Measurements from ENCODE around the gene SLC25A43.
"Not testable (repeated sequence)": the region's sequence is repeated elsewhere in the genome, so short reads cannot be mapped to it uniquely, and the experiment has no call there.

The SLC25A43 gene

DNA sequence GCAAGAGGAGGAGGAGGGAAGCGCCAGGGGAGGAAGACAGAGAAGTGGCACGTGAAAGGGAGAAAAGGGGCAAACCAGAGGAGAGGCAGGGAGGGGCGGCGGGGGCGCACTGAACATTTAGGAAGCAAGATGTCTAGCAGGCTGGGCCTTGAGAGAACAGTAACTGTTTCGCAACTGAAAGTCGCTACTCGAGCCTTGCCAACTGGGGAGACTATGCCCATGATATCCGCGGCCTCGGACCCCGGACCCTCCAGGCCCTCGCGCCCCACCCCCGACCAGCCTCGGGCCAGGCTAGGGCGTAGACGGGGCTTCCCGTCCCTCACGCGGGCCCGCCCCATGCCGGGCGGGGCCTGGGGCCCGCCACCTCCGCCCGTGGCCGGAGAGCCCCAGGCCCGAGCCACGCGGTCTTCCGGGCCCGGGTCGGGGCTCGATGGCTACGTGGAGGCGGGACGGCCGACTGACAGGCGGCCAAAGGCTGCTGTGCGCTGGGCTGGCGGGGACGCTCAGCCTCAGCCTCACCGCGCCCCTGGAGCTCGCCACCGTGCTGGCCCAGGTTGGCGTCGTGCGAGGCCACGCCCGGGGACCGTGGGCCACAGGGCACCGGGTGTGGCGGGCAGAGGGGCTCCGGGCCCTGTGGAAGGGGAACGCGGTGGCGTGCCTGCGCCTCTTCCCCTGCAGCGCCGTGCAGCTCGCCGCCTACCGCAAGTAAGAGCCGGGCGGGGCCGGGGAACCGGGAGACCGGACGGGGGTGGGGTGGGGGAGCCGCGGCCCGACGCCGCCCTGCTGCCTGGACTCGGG, at the start of gene SLC25A43:
TSS of gene SLC25A43 (plus strand) at position 363 of the 798 bp plus-strand sequence. CDS start at position 431, 68 bp downstream.
- peak; percentile 43 for DNase-seq

DNA sequence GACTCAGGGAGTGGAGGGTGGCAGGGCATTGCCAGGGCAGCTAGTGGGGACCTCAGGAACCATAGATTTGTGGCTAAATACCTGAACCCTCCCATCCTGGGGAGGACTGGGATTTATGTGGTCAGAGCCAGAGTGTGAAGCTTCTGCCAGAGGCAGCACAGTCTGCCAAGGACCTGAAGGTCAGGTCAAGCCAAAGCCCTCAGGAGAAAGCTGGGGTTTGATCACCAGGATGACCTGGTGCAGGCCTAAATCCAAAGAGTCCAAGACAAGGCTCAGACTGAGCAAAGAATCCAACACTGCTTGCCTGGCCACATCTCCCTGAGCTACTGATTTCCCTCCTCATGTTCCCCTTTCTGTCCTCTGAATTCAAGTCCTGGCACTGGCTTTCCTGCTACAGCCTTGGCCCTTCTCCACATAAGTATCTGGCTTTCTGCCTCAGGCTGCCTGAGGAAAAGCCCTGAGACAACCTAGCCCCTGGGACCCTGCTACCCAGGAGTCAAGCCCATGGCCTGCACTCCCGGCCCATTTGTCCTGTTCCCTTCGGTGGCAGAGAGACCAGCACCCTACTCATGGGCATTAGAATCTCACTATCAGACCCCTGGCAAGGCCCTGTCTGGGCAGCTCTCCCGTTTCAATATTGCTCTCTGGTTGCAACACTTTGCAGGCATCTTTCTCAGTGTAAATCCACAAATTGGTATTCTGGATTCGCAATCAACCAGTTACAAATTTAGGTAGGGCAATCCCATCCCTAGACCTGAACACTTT, 39.3 kb upstream of the SLC25A43 start:
- no peak for DNase-seq

DNA sequence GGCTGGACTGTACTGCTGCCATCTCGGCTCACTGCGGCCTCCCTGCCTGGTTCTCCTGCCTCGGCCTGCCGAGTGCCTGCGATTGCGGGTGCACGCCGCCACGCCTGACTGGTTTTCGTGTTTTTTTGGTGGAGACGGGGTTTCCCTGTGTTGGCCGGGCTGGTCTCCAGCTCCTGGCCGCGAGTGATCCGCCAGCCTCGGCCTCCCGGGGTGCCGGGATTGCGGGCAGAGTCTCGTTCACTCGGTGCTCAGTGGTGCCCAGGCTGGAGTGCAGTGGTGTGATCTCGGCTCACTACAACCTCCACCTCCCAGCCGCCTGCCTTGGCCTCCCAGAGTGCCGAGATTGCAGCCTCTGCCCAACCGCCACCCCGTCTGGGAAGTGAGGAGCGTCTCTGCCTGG, 37.7 kb upstream of the SLC25A43 start:
- DNase-seq = not testable (repeated sequence)

DNA sequence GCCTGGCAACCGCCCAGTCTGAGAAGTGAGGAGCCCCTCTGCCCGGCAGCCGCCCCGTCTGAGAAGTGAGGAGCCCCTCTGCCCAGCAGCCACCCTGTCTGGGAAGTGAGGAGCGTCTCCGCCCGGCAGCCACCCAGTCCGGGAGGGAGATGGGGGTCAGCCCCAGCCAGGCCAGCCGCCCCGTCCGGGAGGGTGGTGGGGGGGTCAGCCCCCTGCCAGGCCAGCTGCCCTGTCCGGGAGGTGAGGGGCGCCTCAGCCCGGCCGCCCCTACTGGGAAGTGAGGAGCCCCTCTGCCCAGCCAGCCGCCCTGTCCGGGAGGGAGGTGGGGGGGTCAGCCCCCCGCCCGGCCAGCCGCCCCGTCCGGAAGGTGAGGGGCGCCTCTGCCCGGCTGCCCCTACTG, 37.1 kb upstream of the SLC25A43 start:
- DNase-seq = not testable (repeated sequence)

DNA sequence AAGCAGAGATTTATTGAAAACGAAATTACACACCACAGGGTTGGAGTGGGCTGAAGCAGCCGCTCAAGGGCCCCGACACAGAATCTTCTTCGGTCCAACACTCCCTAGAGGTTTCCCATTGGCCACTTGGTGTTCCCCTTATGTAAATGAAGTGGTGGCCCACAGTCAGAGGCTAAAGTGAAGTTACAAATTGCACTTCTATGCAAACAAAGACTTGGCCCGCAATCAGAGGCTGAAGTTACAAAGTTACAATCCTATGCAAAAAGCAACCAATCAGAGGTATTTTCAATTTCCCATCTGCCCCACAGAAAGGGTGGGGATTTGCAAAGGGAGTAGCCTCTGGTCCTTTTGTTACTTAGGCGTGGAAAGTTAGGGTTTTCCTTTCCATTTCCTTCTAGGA, 35.7 kb upstream of the SLC25A43 start:
- DNase-seq = no peak

DNA sequence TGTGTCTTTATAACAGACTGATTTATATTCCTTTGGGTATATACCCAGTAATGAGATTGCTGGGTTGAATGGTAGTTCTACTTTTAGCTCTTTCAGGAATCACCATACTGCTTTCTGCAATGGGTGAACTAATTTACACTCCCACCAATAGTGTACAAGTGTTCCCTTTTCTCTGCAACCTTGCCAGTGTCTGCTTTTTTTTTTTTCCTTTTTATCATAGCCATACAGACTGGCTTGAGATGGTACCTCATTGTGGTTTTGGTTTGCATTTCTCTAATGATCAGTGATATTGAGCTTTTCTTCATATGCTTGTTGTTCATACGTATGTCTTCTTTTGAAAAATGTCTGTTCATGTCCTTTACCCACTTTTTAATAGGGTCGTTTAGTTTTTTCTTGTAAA, 27.3 kb upstream of the SLC25A43 start:
- not testable (repeated sequence) for DNase-seq

DNA sequence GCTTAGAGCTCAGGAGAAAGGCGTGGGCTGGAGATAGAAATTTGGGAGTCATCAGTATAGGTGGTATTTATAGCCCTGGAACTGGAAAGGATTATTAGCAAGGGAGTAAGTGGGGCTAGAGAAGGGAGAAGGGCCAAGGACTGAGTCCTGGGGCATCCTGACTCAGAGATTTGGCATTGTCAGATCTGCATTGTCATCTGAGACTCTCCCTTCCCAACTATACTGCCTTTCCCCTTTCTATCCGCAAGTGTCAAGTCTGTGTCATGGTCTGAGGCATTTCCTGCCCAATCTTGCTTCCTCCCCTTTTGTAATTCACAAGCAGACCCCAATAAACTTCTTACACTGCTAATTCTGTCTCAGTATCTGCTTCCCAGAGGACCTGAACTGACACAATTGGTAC, 24.4 kb upstream of the SLC25A43 start:
- no peak for DNase-seq

DNA sequence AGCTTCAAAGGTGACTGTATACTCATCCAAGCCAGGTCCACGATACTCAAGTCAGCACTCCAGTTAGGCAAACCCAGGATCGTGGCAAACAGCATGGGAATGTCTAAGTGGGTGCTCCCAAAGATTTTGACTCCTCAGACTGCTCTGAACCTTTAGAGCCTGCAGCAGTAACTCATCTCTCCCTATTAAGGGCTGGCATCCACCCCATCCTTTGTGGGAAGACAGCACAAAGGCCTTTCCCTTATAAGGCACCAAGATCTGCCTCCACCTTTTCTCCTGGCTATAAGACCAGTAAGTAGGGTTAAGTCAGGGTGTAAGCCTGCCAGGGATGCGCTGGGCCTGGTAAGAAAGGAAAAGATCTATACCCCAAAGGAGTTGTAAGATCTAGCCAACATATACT, 23.6 kb upstream of the SLC25A43 start:
- no peak for DNase-seq

DNA sequence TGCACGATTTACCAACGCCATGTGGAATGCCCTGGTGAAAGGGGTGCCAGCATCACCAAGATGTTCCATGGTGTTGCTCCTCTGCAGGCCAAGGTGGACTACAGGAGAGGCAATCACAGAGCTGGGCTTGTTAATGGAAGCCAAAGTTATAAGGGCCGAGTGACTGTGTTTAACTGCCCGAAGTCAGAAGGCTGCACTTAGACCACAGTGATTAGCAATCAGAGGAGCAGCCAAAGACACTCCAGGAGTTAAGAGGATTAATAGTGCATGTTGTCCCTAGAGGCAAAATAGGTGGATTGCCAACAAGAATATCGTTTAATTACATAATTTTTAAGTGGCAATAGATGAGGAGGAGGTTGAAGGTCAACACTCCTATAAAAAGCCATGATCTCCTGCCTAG, 22.8 kb upstream of the SLC25A43 start:
- no peak for DNase-seq

DNA sequence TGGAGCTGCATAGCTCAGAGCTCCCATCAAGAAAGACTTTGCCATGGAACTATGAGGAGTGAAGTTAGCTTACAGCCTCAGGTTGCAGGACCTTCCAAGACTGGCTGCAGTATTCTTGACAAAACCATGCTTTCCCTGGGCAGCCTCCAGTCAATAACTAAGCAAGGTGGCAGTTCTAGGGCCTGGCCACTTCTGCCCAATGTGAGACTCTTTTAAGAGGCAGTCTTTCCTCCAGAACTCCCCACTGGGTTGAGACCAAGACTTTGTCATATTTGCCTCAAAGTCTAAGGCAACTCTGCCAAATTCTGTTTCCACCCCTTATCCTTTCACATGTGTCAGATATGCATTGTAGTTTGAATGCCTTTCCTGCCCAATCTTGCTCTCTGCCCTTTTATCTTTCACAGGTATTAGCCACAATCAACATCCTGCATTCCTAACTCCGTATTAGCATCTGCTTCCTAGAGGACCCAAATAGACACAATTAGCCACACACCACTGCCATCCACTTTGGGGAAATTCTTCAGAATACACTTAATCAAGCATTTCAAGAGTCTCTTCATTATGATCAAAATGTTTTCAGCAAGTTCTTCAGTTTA, 17.7 kb upstream of the SLC25A43 start:
- DNase-seq = no peak

DNA sequence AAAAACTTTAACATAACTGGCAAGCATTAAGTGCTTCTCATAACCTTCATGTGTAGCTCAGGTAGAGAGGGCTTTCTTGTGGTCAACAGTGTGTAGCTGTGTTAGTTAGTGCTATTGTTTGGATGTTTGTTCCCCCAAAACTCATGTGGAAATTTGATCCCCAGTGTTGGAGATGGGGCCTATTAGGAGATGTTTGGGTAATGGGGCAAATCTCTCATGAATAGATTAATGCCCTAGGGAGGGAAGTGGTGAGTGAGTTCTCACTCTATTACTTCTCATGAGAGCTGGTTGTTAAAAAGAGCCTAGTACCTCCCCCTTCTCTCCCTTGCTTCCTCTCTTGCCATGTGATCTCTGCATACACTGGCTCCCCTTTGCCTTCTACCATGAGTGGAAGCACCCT, 16.5 kb upstream of the SLC25A43 start:
- no peak for DNase-seq

DNA sequence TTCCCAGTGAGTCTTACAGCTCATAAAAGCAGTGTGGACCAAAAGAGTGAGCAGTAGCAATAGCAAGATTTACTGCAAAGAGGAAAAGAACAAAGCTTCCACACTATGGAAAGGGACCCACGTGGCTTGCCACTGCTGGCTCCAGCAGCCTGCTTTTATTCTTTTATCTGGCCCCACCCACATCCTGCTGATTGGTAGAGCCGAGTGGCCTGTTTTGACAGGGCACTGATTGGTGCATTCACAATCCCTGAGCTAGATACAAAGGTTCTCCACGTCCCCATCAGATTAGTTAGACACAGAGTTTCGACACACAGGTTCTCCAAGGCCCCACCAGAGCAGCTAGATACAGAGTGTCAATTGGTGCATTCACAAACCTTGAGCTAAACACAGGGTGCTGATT, 12.5 kb upstream of the SLC25A43 start:
- not testable (repeated sequence) for DNase-seq

DNA sequence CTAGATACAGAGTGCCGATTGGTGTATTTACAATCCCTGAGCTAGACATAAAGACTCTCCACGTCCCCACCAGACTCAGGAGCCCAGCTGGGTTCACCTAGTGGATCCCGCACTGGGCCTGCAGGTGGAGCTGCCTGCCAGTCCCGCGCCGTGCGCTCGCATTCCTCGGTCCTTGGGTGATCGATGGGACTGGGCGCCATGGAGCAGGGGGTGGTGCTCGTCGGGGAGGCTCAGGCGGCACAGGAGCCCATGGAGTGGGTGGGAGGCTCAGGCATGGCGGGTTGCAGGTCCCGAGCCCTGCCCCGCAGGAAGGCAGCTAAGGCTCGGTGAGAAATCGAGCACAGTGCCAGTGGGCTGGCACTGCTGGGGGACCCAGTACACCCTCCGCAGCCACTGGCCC, 11.7 kb upstream of the SLC25A43 start:
- DNase-seq = not testable (repeated sequence)

DNA sequence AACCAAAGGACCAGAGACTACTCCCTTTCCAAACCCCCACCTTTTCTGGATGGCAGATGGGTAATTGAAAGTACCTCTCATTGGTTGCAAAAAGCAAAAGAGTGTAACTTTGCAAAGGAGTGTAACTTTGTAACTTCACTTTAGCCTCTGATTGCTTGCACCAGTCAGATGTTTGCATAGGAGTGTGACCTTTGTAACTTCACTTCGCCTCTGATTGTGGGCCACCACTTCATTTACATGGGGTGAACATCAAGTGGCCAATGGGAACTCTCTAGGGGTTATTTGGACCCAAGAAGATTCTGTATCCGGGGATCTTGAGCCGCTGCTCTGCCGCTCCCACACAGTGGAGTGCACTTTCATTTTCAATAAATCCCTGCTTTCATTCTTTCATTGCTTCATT, 9.9 kb upstream of the SLC25A43 start:
- DNase-seq = no peak

DNA sequence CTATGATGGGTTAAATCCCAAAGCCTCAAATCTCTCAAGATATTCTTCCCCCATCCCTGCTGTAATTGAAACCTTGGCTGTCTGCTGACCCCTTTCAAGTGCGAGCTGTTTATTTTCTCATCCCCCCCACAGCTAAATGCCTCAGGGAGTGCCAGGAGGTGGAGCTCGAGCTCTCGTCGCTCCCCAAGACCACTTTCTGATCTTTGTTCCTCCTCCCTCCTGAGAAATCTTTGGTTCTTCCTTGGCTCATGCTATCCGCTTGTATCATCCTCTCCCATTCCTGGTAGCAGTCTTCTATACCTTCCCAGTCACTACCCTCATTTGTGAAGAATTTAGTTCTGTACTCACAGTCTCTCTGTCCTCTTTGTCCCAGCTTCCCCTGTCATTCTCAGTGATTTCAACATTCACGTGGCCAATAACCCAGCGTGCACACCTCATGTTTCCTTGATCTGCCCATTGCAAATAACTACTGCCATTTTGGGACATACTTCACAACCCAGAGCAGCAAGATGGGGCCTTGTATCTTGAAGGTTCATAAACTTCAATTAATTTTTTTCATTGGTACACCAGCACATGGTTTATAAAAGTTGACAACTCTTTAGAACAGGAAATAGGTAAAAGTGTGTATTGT, 9.2 kb upstream of the SLC25A43 start:
- DNase-seq = no peak

DNA sequence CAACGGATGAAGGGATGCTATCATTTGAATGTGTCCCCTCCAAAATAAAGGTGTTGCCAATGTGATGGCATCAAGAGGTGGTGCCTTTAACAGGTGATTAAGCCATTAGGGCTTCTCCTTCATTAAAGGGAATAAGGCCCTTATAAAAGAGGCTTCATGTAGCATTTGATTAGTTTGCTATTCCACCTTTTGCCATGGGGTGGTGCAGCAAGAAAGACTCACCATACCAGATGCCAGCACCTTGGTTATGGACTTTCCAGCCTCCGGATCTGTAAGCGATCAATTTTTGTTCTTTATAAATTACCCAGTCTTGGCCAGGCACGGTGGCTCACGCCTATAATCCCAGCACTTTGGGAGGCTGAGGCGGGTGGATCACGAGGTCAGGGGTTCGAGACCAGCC, 7.9 kb upstream of the SLC25A43 start:
- no peak for DNase-seq

DNA sequence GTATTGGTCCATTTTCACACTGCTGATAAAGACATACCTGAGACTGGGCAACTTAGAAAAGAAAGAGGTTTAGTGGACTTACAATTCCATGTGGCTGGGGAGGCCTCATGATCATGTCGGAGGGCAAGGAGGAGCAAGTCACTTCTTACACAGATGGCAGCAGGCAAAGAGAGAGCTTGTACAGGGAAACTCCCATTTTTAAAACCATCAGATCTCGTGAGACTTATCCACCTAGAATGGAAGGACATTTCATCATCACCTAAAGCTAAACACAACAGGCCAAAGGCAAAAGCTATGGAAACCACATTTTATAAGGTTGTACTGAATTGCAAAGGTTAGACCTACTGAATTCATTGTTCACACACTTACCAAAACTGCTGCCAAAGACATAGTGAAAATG, 6.0 kb upstream of the SLC25A43 start:
- DNase-seq = no peak

DNA sequence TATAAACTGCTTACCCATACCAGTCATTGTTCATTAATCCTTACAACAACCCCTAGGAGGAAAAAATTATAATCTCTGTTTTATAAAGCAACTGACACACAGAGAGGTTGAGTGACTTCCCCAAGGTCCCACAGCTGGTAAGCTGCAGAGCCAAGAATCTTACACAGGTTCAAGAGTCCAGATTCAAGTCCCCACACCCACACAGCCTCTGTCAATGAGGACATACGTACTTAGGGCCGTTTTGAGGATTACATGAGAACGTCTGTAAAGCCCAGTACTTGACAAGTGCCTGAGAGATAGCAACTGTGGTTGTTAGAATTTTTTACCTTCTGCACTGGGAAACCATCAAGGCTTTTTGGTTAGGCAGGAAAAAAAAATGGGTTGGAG, 556 bp upstream of the SLC25A43 start:
- DNase-seq = no peak

DNA sequence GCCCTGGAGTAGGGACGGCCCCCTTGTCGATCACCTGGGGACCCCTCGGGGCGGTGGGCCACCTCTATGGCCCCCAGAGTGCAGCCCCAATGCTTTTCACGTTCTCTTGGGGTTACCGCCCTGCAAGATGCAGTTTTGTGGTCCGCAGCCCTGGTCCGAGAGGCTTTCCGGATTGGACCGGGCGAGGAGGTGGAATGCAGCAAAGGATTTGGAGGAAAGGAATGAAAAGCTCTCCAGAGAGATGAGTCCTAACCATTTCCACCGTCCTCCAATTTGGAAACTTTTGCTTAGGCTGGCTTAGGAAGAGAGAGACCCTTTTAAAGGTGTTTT, 601 bp downstream of the SLC25A43 start:
- no peak for DNase-seq

DNA sequence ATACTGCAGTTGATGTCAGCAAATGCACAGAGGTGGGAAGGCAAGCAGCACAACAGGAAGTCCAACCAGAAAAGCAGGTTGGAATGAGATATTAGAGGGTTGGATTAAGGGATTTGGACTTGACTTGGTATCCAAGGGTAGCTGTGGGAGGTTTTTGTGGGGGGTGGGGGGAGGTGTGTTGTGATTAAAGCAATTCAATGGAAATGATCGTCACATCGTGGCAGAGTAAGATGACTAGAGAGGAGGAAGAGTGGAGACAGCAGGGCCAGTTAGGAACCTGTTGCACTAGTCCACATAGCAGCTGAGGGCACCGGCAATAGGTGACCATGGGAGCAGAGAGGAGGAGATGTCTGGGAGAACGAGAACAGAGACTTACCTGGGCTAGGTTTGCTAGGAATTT, 2.4 kb downstream of the SLC25A43 start:
- DNase-seq = no peak

DNA sequence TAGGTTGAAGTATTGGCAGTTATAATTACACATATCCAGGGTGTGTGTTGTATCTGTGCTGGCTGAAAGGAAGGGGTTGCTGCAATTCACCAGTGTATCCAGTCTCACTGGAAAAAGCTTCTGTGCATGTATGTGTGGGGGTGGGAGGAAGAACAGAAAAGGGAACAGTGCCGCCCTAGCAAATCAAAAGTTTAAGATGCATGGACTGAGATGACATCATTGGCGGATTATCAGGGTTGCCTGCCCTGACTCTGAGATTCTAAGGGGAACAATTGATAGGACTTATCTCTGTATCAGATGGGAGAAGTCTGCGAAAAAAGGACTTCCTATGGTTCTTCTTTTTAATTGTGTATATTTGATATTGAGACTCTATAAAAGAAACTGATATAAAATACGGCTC, 3.5 kb downstream of the SLC25A43 start:
- DNase-seq = no peak

DNA sequence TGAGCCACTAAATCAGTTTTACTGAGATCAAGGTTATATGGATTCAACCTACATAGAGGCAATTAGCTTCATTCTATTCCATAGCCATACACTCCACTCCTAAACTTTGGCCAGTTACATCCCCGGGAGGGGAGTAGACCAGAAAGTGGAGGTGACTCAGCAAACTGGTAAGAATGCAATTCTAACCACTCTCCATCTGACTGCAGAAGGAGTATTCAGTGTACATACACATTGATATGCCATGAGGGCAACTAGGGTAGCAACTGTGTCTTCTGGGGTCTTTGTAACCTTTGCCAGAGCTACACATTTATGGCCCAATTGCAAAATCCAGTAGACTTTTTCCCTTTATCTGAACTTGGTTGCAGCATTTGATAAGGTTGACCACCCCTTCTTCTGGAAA, 7.6 kb downstream of the SLC25A43 start:
- no peak for DNase-seq

DNA sequence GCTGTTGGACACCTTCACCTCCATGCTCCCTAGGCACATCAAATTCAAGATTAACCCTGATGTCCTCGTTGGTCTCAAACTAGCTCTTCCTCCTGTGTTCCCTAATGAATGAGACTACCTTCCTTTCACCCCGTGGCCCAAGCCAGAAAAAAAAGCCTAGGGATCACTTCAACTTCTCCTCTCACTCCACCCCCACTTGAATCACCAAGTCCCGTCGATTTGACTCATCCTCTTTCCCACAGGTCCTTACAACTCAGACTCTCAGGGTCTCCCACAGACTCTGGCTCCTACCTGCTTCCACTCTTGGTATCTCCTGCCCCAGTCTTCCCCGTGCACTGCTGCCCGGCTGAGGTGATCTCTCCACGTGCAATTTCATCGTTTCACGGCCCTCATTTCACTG, 8.5 kb downstream of the SLC25A43 start:
- no peak for DNase-seq

Measured in stimulated activated CD8-positive, alpha-beta memory T cell treated with anti-CD3 and anti-CD28 coated beads, Interleukin-4, amount 100 ng/mL, for 48 hours (primary cell).